CD4-positive, alpha-beta memory T cell (primary cell): ENCODE data around the gene SMARCAL1. TPM values are rescaled to one million over a fixed set of nuclear protein-coding genes. Genes with fewer than 3 reads are reported as not detected.
"Not testable (repeated sequence)": the region's sequence is repeated elsewhere in the genome, so short reads cannot be mapped to it uniquely, and the experiment has no call there.

Source experiments
- CTCF ChIA-PET: fragments of 350-600 bp; sonication (Branson Sonifier 250); formaldehyde crosslinking; loops from one replicate; lab custom pipeline; 2021; ENCODE audit warnings: inconsistent platforms; ENCODE audit not compliant: partially characterized antibody; lab: Charles Lee
- POLR2A ChIA-PET: fragments of 350-600 bp; sonication (Branson Sonifier 250); formaldehyde crosslinking; loops from one replicate; lab custom pipeline; 2021; ENCODE audit not compliant: partially characterized antibody; lab: Charles Lee
- DNase-seq, 5 donors: peaks; one replicate each; pipeline versions ENCODE4 v3.0.0 to v3.0.0-alpha.2; 2020 to 2022; ENCODE audit warnings: mixed read lengths in 1 of 5
- H3K27ac ChIP-seq: one replicate; pipeline ENCODE4 v1.7.0; 2013; ENCODE audit warnings: low read depth, low read length
- H3K27me3 ChIP-seq: 2 replicates; pipeline ENCODE4 v1.7.0; 2013; ENCODE audit warnings: mild to moderate bottlenecking, low read length, moderate library complexity; ENCODE audit not compliant: insufficient read depth
- H3K36me3 ChIP-seq: 2 replicates; pipeline ENCODE4 v1.7.0; 2013; ENCODE audit warnings: mild to moderate bottlenecking, low read length, moderate library complexity; ENCODE audit not compliant: insufficient read depth
- H3K4me1 ChIP-seq: 2 replicates; pipeline ENCODE4 v1.7.0; 2013; ENCODE audit warnings: mild to moderate bottlenecking, low read length, moderate library complexity; ENCODE audit not compliant: insufficient read depth
- H3K4me3 ChIP-seq, 2 donors: one replicate each; pipeline ENCODE4 v1.7.0; 2013; ENCODE audit warnings: low read length in 2 of 2, mild to moderate bottlenecking in 1 of 2
- H3K9me3 ChIP-seq, 2 donors: one replicate each; pipeline ENCODE4 v1.7.0; 2013; ENCODE audit warnings: low read length in 2 of 2, control low read depth in 1 of 2; ENCODE audit not compliant: control insufficient read depth in 1 of 2
- H3K27ac Mint-ChIP-seq, 7 donors: one replicate each; pipeline ENCODE4 v1.8.0; 2020 to 2021; ENCODE audit warnings: mixed read lengths in 7 of 7, mild to moderate bottlenecking in 6 of 7, inconsistent platforms in 3 of 7, moderate library complexity in 3 of 7
- H3K27me3 Mint-ChIP-seq, 2 donors: one replicate each; pipeline ENCODE4 v1.8.0; 2020 to 2021; ENCODE audit warnings: mixed read lengths in 2 of 2
- H3K36me3 Mint-ChIP-seq, 2 donors: one replicate each; pipeline ENCODE4 v1.8.0; 2020 to 2021; ENCODE audit warnings: mixed read lengths in 2 of 2, inconsistent platforms in 1 of 2, mild to moderate bottlenecking in 1 of 2
- H3K4me1 Mint-ChIP-seq, 4 donors: one replicate each; pipeline ENCODE4 v1.8.0; 2020 to 2021; ENCODE audit warnings: mixed read lengths in 4 of 4, mild to moderate bottlenecking in 1 of 4
- H3K4me3 Mint-ChIP-seq, 8 donors: one replicate each; pipeline ENCODE4 v1.8.0; 2020 to 2021; ENCODE audit warnings: mixed read lengths in 8 of 8, mild to moderate bottlenecking in 7 of 8, moderate library complexity in 6 of 8, inconsistent platforms in 3 of 8
- H3K9me3 Mint-ChIP-seq, 8 donors: one replicate each; pipeline ENCODE4 v1.8.0; 2020 to 2021; ENCODE audit warnings: mixed read lengths in 8 of 8, mild to moderate bottlenecking in 5 of 8, inconsistent platforms in 3 of 8, moderate library complexity in 1 of 8
- intact Hi-C: fragments of 100-400 bp; cut with micrococcal nuclease; formaldehyde crosslinking; loops from one replicate; pipeline ENCODE4 v1.15.1; 2023
- polyA plus RNA-seq, 2 donors: library from polyadenylated mRNA; unstranded; fragments of 300-500 nt; fragmentation: Illumina TruSeq; gene quantifications; one replicate each; pipeline ENCODE4 v1.2.3, GENCODE V29; 2021
- total RNA-seq, 2 experiments: library from RNA; stranded (reverse); gene quantifications; one replicate each; pipeline ENCODE4 v1.2.3, GENCODE V29; 2021

Gene SMARCAL1
- total and polyA plus RNA-seq, 4 experiments from 2014 or later, result 16.3 to 26.3 (median 24.1) TPM

GRCh38 chr2:216384409-216384808, 27.9 kb upstream of the SMARCAL1 start:
- H3K27ac Mint-ChIP-seq, H3K36me3 Mint-ChIP-seq, H3K4me3 Mint-ChIP-seq, H3K27ac ChIP-seq, intact Hi-C loops, H3K9me3 Mint-ChIP-seq, H3K27me3 ChIP-seq, CTCF ChIA-PET, POLR2A ChIA-PET, H3K4me3 ChIP-seq, H3K9me3 ChIP-seq, H3K27me3 Mint-ChIP-seq, DNase-seq, H3K36me3 ChIP-seq: not testable (repeated sequence)
- H3K4me1 Mint-ChIP-seq, result peaks cover 12 to 21% (median 14%) of the 10 kb centered on the region in 4 donors
- peaks cover 13% of the 10 kb centered on the region for H3K4me1 ChIP-seq

GRCh38 chr2:216385478-216385877, 26.8 kb upstream of the SMARCAL1 start:
- H3K27ac Mint-ChIP-seq, result no peak overlapping the region
- Histone ChIP-seq H3K9me3 (no peaks in the 10 kb centered on the region), H3K4me3 (no peak overlapping the region), H3K36me3 (no peaks in the 10 kb centered on the region), H3K4me1 (peaks cover 13% of the 10 kb centered on the region), H3K27me3 (no peaks in the 10 kb centered on the region), H3K27ac (no peak overlapping the region)
- CTCF ChIA-PET, result no interaction called here
- POLR2A ChIA-PET, result no interaction called here
- intact Hi-C loops, result loop anchor here (5.0 kb wide), 1 partner anchor 33 kb away; no protein-coding TSS in a partner anchor
- H3K4me3 Mint-ChIP-seq, result no peak overlapping the region
- peaks cover 0 to 4% of the 10 kb centered on the region in 2 donors for H3K36me3 Mint-ChIP-seq
- no peaks in the 10 kb centered on the region for H3K27me3 Mint-ChIP-seq
- peaks cover 0 to 2% (median 0%) of the 10 kb centered on the region in 8 donors for H3K9me3 Mint-ChIP-seq
- DNase-seq, result no peak
- peaks cover 12 to 21% (median 14%) of the 10 kb centered on the region in 4 donors for H3K4me1 Mint-ChIP-seq

- peaks cover 0 to 4% of the 10 kb centered on the region in 2 donors for H3K36me3 Mint-ChIP-seq
- H3K27me3 Mint-ChIP-seq, result no peaks in the 10 kb centered on the region
- no peak overlapping the region for H3K4me3 ChIP-seq
- no peak for DNase-seq
- no peak overlapping the region for H3K27ac ChIP-seq
- peaks cover 12 to 21% (median 14%) of the 10 kb centered on the region in 4 donors for H3K4me1 Mint-ChIP-seq
- H3K27me3 ChIP-seq, result no peaks in the 10 kb centered on the region
- H3K4me3 Mint-ChIP-seq, result no peak overlapping the region
- H3K4me1 ChIP-seq, result peaks cover 13% of the 10 kb centered on the region
- CTCF ChIA-PET, result interaction anchor here (3.6 kb wide), 1 partner anchor 16 kb away, joined by 24 read pairs; no protein-coding TSS in a partner anchor
- H3K36me3 ChIP-seq, result no peaks in the 10 kb centered on the region
- intact Hi-C loops, result loop anchor here (5.0 kb wide), 1 partner anchor 35 kb away; no protein-coding TSS in a partner anchor
- no peak overlapping the region for H3K27ac Mint-ChIP-seq
- peaks cover 0 to 2% (median 0%) of the 10 kb centered on the region in 8 donors for H3K9me3 Mint-ChIP-seq
- POLR2A ChIA-PET, result no interaction called here
- H3K9me3 ChIP-seq, result no peaks in the 10 kb centered on the region
Measured at GRCh38 chr2:216387262-216387661, 25.0 kb upstream of the SMARCAL1 start.

- no peaks in the 10 kb centered on the region for H3K27me3 ChIP-seq
- no peaks in the 10 kb centered on the region for H3K36me3 ChIP-seq
- no peaks in the 10 kb centered on the region for H3K27me3 Mint-ChIP-seq
- H3K9me3 ChIP-seq, result no peaks in the 10 kb centered on the region
- peak overlapping the region in 5 of 8 donors; percentile 33 to 72 (median 41) for H3K4me3 Mint-ChIP-seq
- H3K4me1 Mint-ChIP-seq, result peaks cover 12 to 21% (median 14%) of the 10 kb centered on the region in 4 donors
- H3K4me1 ChIP-seq, result peaks cover 13% of the 10 kb centered on the region
- intact Hi-C loops, result loop anchor here (5.0 kb wide), 1 partner anchor 36 kb away; no protein-coding TSS in a partner anchor
- peak in 3 of 5 donors; percentile 39 to 42 (median 41) for DNase-seq
- no peak overlapping the region for H3K4me3 ChIP-seq
- peak overlapping the region; percentile 33 to 91 (median 68) for H3K27ac Mint-ChIP-seq
- peaks cover 0 to 4% of the 10 kb centered on the region in 2 donors for H3K36me3 Mint-ChIP-seq
- ChIA-PET CTCF (interaction anchor here (3.6 kb wide), 1 partner anchor 15 kb away, joined by 24 read pairs; no protein-coding TSS in a partner anchor), POLR2A (interaction anchor here (1.1 to 1.3 kb wide), 2 partner anchors 24 to 35 kb away, joined by 3 read pairs; partner anchors contain the start of gene SMARCAL1)
- H3K9me3 Mint-ChIP-seq, result peaks cover 0 to 2% (median 0%) of the 10 kb centered on the region in 8 donors
- peak overlapping the region; percentile 25 for H3K27ac ChIP-seq
Measured at GRCh38 chr2:216388046-216388884, 24.0 kb upstream of the SMARCAL1 start.

GRCh38 chr2:216389570-216389969, 22.7 kb upstream of the SMARCAL1 start:
- no peaks in the 10 kb centered on the region for H3K9me3 ChIP-seq
- DNase-seq, result no peak
- peaks cover 0 to 2% (median 0%) of the 10 kb centered on the region in 8 donors for H3K9me3 Mint-ChIP-seq
- ChIA-PET POLR2A (no interaction called here), CTCF (interaction anchor here (1.8 to 3.6 kb wide), 2 partner anchors 14 to 20 kb away, joined by 4 to 24 read pairs; no protein-coding TSS in a partner anchor)
- H3K27ac Mint-ChIP-seq, result no peak overlapping the region
- H3K36me3 ChIP-seq, result no peaks in the 10 kb centered on the region
- H3K4me3 ChIP-seq, result no peak overlapping the region
- peaks cover 12 to 21% (median 14%) of the 10 kb centered on the region in 4 donors for H3K4me1 Mint-ChIP-seq
- no peak overlapping the region for H3K4me3 Mint-ChIP-seq
- H3K27me3 Mint-ChIP-seq, result no peaks in the 10 kb centered on the region
- H3K4me1 ChIP-seq, result peaks cover 13% of the 10 kb centered on the region
- H3K27me3 ChIP-seq, result no peaks in the 10 kb centered on the region
- no peak overlapping the region for H3K27ac ChIP-seq
- intact Hi-C loops, result loop anchor here (5.0 kb wide), 1 partner anchor 37 kb away; no protein-coding TSS in a partner anchor
- peaks cover 0 to 4% of the 10 kb centered on the region in 2 donors for H3K36me3 Mint-ChIP-seq

- intact Hi-C loops, result no loop called here
- Mint-ChIP-seq H3K36me3 (no peaks in the 10 kb centered on the region), H3K4me1 (peaks cover 14 to 28% (median 16%) of the 10 kb centered on the region in 4 donors), H3K27ac (no peak overlapping the region), H3K4me3 (no peak overlapping the region), H3K9me3 (peaks cover 0 to 5% (median 0%) of the 10 kb centered on the region in 8 donors), H3K27me3 (peaks cover 0 to 2% of the 10 kb centered on the region in 2 donors)
- H3K4me3 ChIP-seq, result no peak overlapping the region
- CTCF ChIA-PET, result interaction anchor here (1.5 kb wide), 1 partner anchor 12 kb away, joined by 4 read pairs; no protein-coding TSS in a partner anchor
- H3K27ac ChIP-seq, result no peak overlapping the region
- H3K27me3 ChIP-seq, result no peaks in the 10 kb centered on the region
- no peaks in the 10 kb centered on the region for H3K36me3 ChIP-seq
- POLR2A ChIA-PET, result no interaction called here
- H3K9me3 ChIP-seq, result no peaks in the 10 kb centered on the region
- peaks cover 13% of the 10 kb centered on the region for H3K4me1 ChIP-seq
- DNase-seq, result no peak
Measured at GRCh38 chr2:216391401-216391800, 20.9 kb upstream of the SMARCAL1 start.
